Body of pancreas (tissue), 4 donors: ENCODE results near the gene CTXN2.

Experiments
- CTCF ChIP-seq, 7 experiments: fragments of 450-650 bp in 4 of 7; fragments of 200-600 bp in 3 of 7; sonication (generic) in 3 of 7; IDR thresholded peaks; one replicate each; pipeline ENCODE4 v1.5.1; 2016 to 2019; ENCODE audit warnings: antibody characterized with exemption in 7 of 7
- POLR2A ChIP-seq, 3 donors: fragments of 450-650 bp; IDR thresholded peaks; one replicate each; pipeline ENCODE4 v1.6.1; 2016; ENCODE audit warnings: antibody characterized with exemption in 3 of 3, mild to moderate bottlenecking in 2 of 3

- TF ChIP-seq CTCF (IDR thresholded peaks at IDR 0.05) (no peak), POLR2A (IDR thresholded peaks at IDR 0.05) (no peak)
These were observed 56.9 kb downstream of the CTXN2 start for GRCh38 chr15:48248414-48248813.
